IMR-90 (cell line): ENCODE results near the gene PLA2G4A. TPM values are rescaled to one million over a fixed set of nuclear protein-coding genes. Genes with fewer than 3 reads are reported as not detected.

Experiments used
- ATAC-seq: fragments of 200-7000 bp; cut with Tn5 transposase; 2 replicates; pipeline ENCODE4 v1.9.1; 2020; ENCODE audit warnings: low read depth, mild to moderate bottlenecking, moderate library complexity
- BruUV-seq: library from RNA; stranded (reverse); fragments of 400-500 nt; replicated peaks from 2 replicates; lab custom pipeline; 2021; lab: Mats Ljungman, UMichigan
- CTCF ChIA-PET: fragments of 300-600 bp; formaldehyde crosslinking; extraction: SDS; loops from one replicate; lab custom pipeline; 2021; ENCODE audit warnings: antibody characterized with exemption; lab: Yijun Ruan, JAX
- POLR2A ChIA-PET: fragments of 300-600 bp; sonication (Branson Sonifier 250); formaldehyde crosslinking; loops from one replicate; lab custom pipeline; 2022; ENCODE audit warnings: antibody characterized with exemption; ENCODE audit not compliant: unreplicated experiment; lab: Charles Lee
- DNase-seq: peaks from one replicate; pipeline ENCODE4 v3.0.0; 2013
- H2AFZ ChIP-seq: replicated peaks from 2 replicates; pipeline ENCODE3; 2013; ENCODE audit warnings: low read length, mild to moderate bottlenecking; ENCODE audit not compliant: poor library complexity
- H2AK5ac ChIP-seq: 2 replicates; pipeline ENCODE4 v1.6.1; 2013; ENCODE audit warnings: low read depth, low read length, inconsistent platforms
- H2AK9ac ChIP-seq: replicated peaks from 2 replicates; pipeline ENCODE3; 2013; ENCODE audit warnings: mild to moderate bottlenecking, low read depth, low read length, moderate library complexity; ENCODE audit not compliant: poor library complexity
- H2BK120ac ChIP-seq: 2 replicates; pipeline ENCODE4 v1.6.1; 2013; ENCODE audit warnings: low read depth, low read length, inconsistent platforms
- H2BK15ac ChIP-seq: 3 replicates; pipeline ENCODE4 v1.6.1; 2013; ENCODE audit warnings: low read depth, low read length, inconsistent platforms
- H2BK20ac ChIP-seq: 2 replicates; pipeline ENCODE4 v1.6.1; 2013; ENCODE audit warnings: low read depth, mild to moderate bottlenecking, inconsistent platforms, low read length, moderate library complexity
- H2BK5ac ChIP-seq: 2 replicates; pipeline ENCODE4 v1.6.1; 2013; ENCODE audit warnings: mild to moderate bottlenecking, low read depth, low read length, inconsistent platforms; ENCODE audit not compliant: poor library complexity, severe bottlenecking
- H3K14ac ChIP-seq: replicated peaks from 2 replicates; pipeline ENCODE4 v1.6.1; 2013; ENCODE audit warnings: low read depth, low read length, inconsistent platforms
- H3K18ac ChIP-seq: 2 replicates; pipeline ENCODE4 v1.6.1; 2013; ENCODE audit warnings: low read depth, low read length, control low read depth
- H3K23ac ChIP-seq: 2 replicates; pipeline ENCODE4 v1.6.1; 2013; ENCODE audit warnings: low read depth, low read length, inconsistent platforms
- H3K27ac ChIP-seq: 2 replicates; pipeline ENCODE4 v1.5.1; 2013; ENCODE audit warnings: mild to moderate bottlenecking, control low read depth, low read length; ENCODE audit not compliant: insufficient read depth
- H3K27me3 ChIP-seq: 2 replicates; pipeline ENCODE4 v1.6.1; 2013; ENCODE audit warnings: low read length; ENCODE audit not compliant: control insufficient read depth, insufficient read depth
- H3K36me3 ChIP-seq: 2 replicates; pipeline ENCODE4 v1.6.1; 2013; ENCODE audit warnings: low read length, mixed read lengths; ENCODE audit not compliant: control insufficient read depth, insufficient read depth
- H3K4ac ChIP-seq: 2 replicates; pipeline ENCODE4 v1.6.1; 2013; ENCODE audit warnings: low read depth, low read length, inconsistent platforms
- H3K4me1 ChIP-seq: 2 replicates; pipeline ENCODE4 v1.6.1; 2013; ENCODE audit warnings: low read length, mixed read lengths; ENCODE audit not compliant: control insufficient read depth, insufficient read depth
- H3K4me2 ChIP-seq: 2 replicates; pipeline ENCODE4 v1.6.1; 2013; ENCODE audit warnings: low read depth, mild to moderate bottlenecking, control low read depth, low read length, moderate library complexity
- H3K4me3 ChIP-seq: 2 replicates; pipeline ENCODE4 v1.5.1; 2013; ENCODE audit warnings: low read depth, mild to moderate bottlenecking, control low read depth, low read length, moderate library complexity; ENCODE audit not compliant: insufficient read depth
- H3K56ac ChIP-seq: 2 replicates; pipeline ENCODE4 v1.6.1; 2013; ENCODE audit warnings: low read length, inconsistent platforms; ENCODE audit not compliant: insufficient read depth; ENCODE audit errors: extremely low read depth
- H3K79me1 ChIP-seq, 2 experiments: 2 replicates each; pipeline ENCODE4 v1.6.1; 2013; ENCODE audit warnings: low read length in 2 of 2, inconsistent platforms in 1 of 2, low read depth in 1 of 2
- H3K9ac ChIP-seq: 2 replicates; pipeline ENCODE4 v1.6.1; 2013; ENCODE audit warnings: low read depth, low read length, control low read depth
- H3K9me1 ChIP-seq: 2 replicates; pipeline ENCODE4 v1.6.1; 2013; ENCODE audit warnings: low read length, inconsistent platforms; ENCODE audit not compliant: insufficient read depth
- H3K9me3 ChIP-seq: 2 replicates; pipeline ENCODE4 v1.6.1; 2013; ENCODE audit warnings: low read length; ENCODE audit not compliant: control insufficient read depth, insufficient read depth
- H4K20me1 ChIP-seq: 2 replicates; pipeline ENCODE4 v1.6.1; 2013; ENCODE audit warnings: low read length, inconsistent platforms; ENCODE audit not compliant: insufficient read depth
- H4K5ac ChIP-seq: 2 replicates; pipeline ENCODE4 v1.6.1; 2013; ENCODE audit warnings: mild to moderate bottlenecking, low read depth, low read length, control low read depth
- H4K8ac ChIP-seq, 2 experiments: 2 replicates each; pipeline ENCODE4 v1.6.1; 2013; ENCODE audit warnings: low read depth in 2 of 2, low read length in 2 of 2, control low read depth in 1 of 2, inconsistent platforms in 1 of 2
- H4K91ac ChIP-seq: 2 replicates; pipeline ENCODE4 v1.6.1; 2013; ENCODE audit warnings: low read depth, low read length, inconsistent platforms; ENCODE audit not compliant: insufficient read depth
- BHLHE40 ChIP-seq: fragments of 150-350 bp; IDR thresholded peaks from 2 replicates; pipeline ENCODE4 v1.6.1; 2016; ENCODE audit warnings: mild to moderate bottlenecking, low read depth, low read length
- CEBPB ChIP-seq: IDR thresholded peaks from 2 replicates; pipeline ENCODE4 v1.6.1; 2012; ENCODE audit warnings: low read depth, low read length, improper control_type of control experiment
- CHD1 ChIP-seq: IDR thresholded peaks from 2 replicates; pipeline ENCODE4 v1.6.1; 2012; ENCODE audit warnings: low read depth, low read length, improper control_type of control experiment
- FOS ChIP-seq: fragments of 150-350 bp; IDR thresholded peaks from 2 replicates; pipeline ENCODE4 v1.6.1; 2016; ENCODE audit warnings: low read depth, low read length
- MAFK ChIP-seq: IDR thresholded peaks from 2 replicates; pipeline ENCODE4 v1.6.1; 2012; ENCODE audit warnings: low read depth, low read length, improper control_type of control experiment
- MXI1 ChIP-seq: IDR thresholded peaks from 2 replicates; pipeline ENCODE4 v1.6.1; 2012; ENCODE audit warnings: low read depth, mild to moderate bottlenecking, low read length, moderate library complexity, borderline replicate concordance
- NFE2L2 ChIP-seq: fragments of 150-350 bp; IDR thresholded peaks from 2 replicates; pipeline ENCODE4 v1.6.1; 2016; ENCODE audit warnings: low read depth, mild to moderate bottlenecking, low read length
- RAD21 ChIP-seq: IDR thresholded peaks from 2 replicates; pipeline ENCODE4 v1.6.1; 2012; ENCODE audit warnings: low read length, improper control_type of control experiment
- RFX5 ChIP-seq: IDR thresholded peaks from 2 replicates; pipeline ENCODE4 v1.8.0; 2012; ENCODE audit warnings: low read depth, mild to moderate bottlenecking, low read length, moderate library complexity
- SMC3 ChIP-seq: fragments of 150-350 bp; IDR thresholded peaks from 2 replicates; pipeline ENCODE4 v1.6.1; 2016; ENCODE audit warnings: low read depth, mild to moderate bottlenecking, antibody characterized with exemption, low read length, moderate library complexity
- WGBS, 2 experiments: methylation state at CpG; one replicate each; pipeline versions ENCODE4 v1.1.5 to v1.1.7; 2013; ENCODE audit warnings: missing lambda C conversion rate in 2 of 2; ENCODE audit not compliant: insufficient read length in 1 of 2; ENCODE audit errors: extremely low coverage in 2 of 2; 5-methylcytosine and 5-hydroxymethylcytosine counted together
- dilution Hi-C: fragments of 300-500 bp; cut with HindIII; formaldehyde crosslinking; loops from one replicate; pipeline ENCODE4 v1.14.3; 2018; ENCODE audit warnings: low sequenced_read_pairs; ENCODE audit not compliant: unreplicated experiment
- in situ Hi-C: fragments of 300-500 bp; cut with MboI; formaldehyde crosslinking; loops from 3 replicates; pipeline ENCODE4 v1.14.3; 2019; ENCODE audit warnings: low sequenced_read_pairs, inconsistent platforms, mixed read lengths
- intact Hi-C: fragments of 100-400 bp; cut with micrococcal nuclease; formaldehyde crosslinking; loops from 2 replicates; pipeline ENCODE4 v1.10.0; 2022
- polyA plus RNA-seq, 3 experiments: library from polyadenylated mRNA; depleted of rRNA; stranded (reverse); fragments of >200 nt; gene quantifications; 2 replicates each; pipeline ENCODE4 v1.2.3, GENCODE V29; 2012; ENCODE audit warnings: low replicate concordance in 1 of 3
- total RNA-seq: library from RNA; depleted of rRNA; stranded (reverse); fragments of >200 nt; gene quantifications from 2 replicates; pipeline ENCODE4 v1.2.3, GENCODE V29; 2012
- TF ChIP-seq, protein P1 (sequence below): fragments of 150-350 bp; IDR thresholded peaks from 2 replicates; pipeline ENCODE4 v1.6.1; 2017; ENCODE audit warnings: mild to moderate bottlenecking, antibody characterized with exemption, low read length, low read depth

Gene PLA2G4A
- total and polyA plus RNA-seq, 2 of the 4 experiments (the other 2 are of a cell fraction): 1.6 to 3.8 TPM

DNA sequence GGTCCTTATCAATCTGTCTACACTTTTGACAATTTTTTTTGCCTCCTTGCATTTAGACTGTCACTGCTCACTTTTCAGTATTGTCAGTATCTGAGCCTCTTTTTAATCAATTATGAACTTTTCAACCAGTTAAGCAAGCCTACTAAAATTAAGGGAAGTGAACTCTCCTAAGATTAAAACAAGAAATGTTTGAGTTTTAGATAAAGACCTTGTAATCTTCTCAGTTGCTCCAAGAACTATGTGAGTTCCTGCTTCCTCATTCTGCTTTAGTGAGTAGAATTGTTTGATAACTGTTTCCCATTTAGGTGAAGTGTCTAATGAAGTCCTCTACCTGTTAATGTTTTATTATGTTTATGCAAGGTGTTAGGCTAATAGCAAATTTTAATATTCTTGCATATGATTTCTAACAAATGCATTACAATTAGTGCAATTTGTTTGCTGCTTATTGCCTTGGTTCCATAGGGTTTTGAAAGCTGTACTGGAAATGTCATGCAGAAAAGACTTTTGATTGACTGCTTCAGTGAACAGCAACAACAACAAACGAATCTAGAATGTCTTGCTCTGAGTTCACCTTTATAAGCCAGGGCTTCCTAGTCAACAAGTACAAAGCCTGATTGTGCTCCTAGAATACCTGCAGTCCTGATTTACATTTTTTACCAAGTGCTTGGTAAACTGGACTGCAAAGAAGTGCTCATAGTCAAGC, 40.9 kb downstream of the PLA2G4A start:
- H3K79me1 ChIP-seq: no peaks in the 10 kb centered on the region
- in situ Hi-C loops: no loop called here
- H4K20me1 ChIP-seq: no peaks in the 10 kb centered on the region
- H3K4me2 ChIP-seq: no peak overlapping the region
- dilution Hi-C loops: no loop called here
- H2AK9ac ChIP-seq: no peak overlapping the region
- no peak overlapping the region for H2AFZ ChIP-seq
- DNase-seq (no peak), ATAC-seq (no peak)
- no peaks in the 10 kb centered on the region for H3K27me3 ChIP-seq
- H3K36me3 ChIP-seq: no peaks in the 10 kb centered on the region
- no peak overlapping the region for H2AK5ac ChIP-seq
- ChIA-PET CTCF (no interaction called here), POLR2A (no interaction called here)
- H2BK20ac ChIP-seq: no peak overlapping the region
- no peak overlapping the region for H3K18ac ChIP-seq
- no peak overlapping the region for H2BK120ac ChIP-seq
- TF ChIP-seq FOS (no peak), MAFK (no peak), SMC3 (no peak), NFE2L2 (no peak), MXI1 (no peak), RAD21 (no peak), BHLHE40 (no peak), CHD1 (no peak), RFX5 (no peak), CEBPB (no peak)
- TF ChIP-seq, protein P1, sequence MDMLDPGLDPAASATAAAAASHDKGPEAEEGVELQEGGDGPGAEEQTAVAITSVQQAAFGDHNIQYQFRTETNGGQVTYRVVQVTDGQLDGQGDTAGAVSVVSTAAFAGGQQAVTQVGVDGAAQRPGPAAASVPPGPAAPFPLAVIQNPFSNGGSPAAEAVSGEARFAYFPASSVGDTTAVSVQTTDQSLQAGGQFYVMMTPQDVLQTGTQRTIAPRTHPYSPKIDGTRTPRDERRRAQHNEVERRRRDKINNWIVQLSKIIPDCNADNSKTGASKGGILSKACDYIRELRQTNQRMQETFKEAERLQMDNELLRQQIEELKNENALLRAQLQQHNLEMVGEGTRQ: no peak
- WGBS, 2 experiments: 60% methylated on average over 1 of the region's 1 CpG; no CpG with 5 or more reads in 1 of the 2 experiments
- no peak overlapping the region for H4K91ac ChIP-seq
- no peak overlapping the region for H4K5ac ChIP-seq
- no peak overlapping the region for H4K8ac ChIP-seq
- H3K23ac ChIP-seq: no peak overlapping the region
- no peak overlapping the region for H3K9ac ChIP-seq
- intact Hi-C loops: no loop called here
- H2BK15ac ChIP-seq: no peak overlapping the region
- H3K27ac ChIP-seq: no peak overlapping the region
- H3K56ac ChIP-seq: no peak overlapping the region
- no peak overlapping the region for H3K4me3 ChIP-seq
- no peak overlapping the region for H3K4ac ChIP-seq
- no peaks in the 10 kb centered on the region for H3K9me1 ChIP-seq
- H3K9me3 ChIP-seq: no peaks in the 10 kb centered on the region
- no peaks in the 10 kb centered on the region for H3K4me1 ChIP-seq
- no peak overlapping the region for H2BK5ac ChIP-seq
- no peak overlapping the region for H3K14ac ChIP-seq
- no TSS peak for BruUV-seq
